ENCODE data around the gene AP1M1.

AP1M1 gene

DNA sequence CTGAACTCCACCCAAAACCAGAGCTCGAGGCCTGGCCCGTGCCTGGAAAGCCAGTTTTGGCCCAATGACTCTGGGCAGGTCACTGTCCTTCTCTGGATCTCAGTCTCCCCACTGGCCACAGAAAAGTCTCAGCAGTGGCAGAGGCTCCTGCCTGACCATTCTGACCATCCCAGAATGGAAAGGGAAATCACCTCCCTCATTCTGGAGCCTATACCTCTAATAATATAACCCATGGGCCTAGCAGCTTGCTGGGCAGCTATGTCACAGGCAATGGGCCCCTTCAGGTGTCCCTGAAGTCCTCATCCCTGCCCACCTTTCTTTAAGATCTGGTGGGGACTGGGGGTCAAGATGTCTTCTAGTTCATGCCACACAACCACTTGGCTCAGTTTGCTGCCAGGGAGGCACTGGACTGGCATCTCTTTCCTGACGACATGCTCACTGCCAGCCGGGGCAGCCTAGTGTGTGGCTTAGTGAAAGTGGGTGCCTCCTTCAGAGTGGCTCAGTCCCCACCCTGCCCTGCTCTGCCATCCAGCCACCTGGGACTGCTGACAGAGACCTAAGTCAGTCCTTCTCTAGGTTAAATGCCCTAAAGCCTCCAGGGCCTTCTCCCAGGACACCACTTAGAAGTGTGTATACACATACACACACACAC is 62.6 kb downstream of the AP1M1 start:
- no peak overlapping the region for H3K4me3 ChIP-seq (ENCODE audit: low read length)
- peaks cover 20% of the 10 kb centered on the region for H3K27me3 ChIP-seq (ENCODE audit: control insufficient read depth, insufficient read depth, low read length)
- no peaks in the 10 kb centered on the region for H3K4me1 ChIP-seq (ENCODE audit: control insufficient read depth, insufficient read depth, low read length)

DNA sequence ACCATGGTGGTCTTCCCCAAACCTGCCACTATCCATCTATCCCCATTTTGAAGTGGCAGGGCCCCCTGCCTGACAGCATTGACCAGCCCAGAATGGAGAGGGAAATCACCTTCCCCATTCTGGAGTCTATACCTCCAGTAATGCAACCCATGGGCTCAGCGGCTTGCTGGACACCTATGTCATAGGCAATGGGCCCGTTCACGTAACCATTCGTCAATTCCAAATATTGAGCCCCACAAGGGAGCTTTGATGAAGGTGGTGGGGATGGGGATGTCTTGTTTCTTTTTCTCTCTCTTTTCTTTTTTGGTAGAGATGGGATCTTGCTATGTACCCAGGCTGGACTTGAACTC is 63.1 kb downstream of the AP1M1 start:
- Histone ChIP-seq H3K9me3 (replicated peaks; ENCODE audit: low read length) (no peaks in the 10 kb centered on the region), H3K27me3 (ENCODE audit: control insufficient read depth, insufficient read depth, low read length) (peaks cover 20% of the 10 kb centered on the region), H3K9ac (ENCODE audit: low read depth, low read length) (no peak overlapping the region), H3K4me2 (ENCODE audit: low read length) (no peak overlapping the region), H3K4me3 (ENCODE audit: low read length) (no peak overlapping the region), H3K36me3 (ENCODE audit: insufficient read depth, low read length) (no peaks in the 10 kb centered on the region), H3K4me1 (ENCODE audit: control insufficient read depth, insufficient read depth, low read length) (no peaks in the 10 kb centered on the region)

More for the DNA sequence above, 62.6 kb downstream of the AP1M1 start:
- Histone ChIP-seq H3K9ac (ENCODE audit: low read depth, low read length) (no peak overlapping the region), H3K36me3 (ENCODE audit: insufficient read depth, low read length) (no peaks in the 10 kb centered on the region), H3K9me3 (replicated peaks; ENCODE audit: low read length) (no peaks in the 10 kb centered on the region), H3K4me2 (ENCODE audit: low read length) (no peak overlapping the region)

DNA sequence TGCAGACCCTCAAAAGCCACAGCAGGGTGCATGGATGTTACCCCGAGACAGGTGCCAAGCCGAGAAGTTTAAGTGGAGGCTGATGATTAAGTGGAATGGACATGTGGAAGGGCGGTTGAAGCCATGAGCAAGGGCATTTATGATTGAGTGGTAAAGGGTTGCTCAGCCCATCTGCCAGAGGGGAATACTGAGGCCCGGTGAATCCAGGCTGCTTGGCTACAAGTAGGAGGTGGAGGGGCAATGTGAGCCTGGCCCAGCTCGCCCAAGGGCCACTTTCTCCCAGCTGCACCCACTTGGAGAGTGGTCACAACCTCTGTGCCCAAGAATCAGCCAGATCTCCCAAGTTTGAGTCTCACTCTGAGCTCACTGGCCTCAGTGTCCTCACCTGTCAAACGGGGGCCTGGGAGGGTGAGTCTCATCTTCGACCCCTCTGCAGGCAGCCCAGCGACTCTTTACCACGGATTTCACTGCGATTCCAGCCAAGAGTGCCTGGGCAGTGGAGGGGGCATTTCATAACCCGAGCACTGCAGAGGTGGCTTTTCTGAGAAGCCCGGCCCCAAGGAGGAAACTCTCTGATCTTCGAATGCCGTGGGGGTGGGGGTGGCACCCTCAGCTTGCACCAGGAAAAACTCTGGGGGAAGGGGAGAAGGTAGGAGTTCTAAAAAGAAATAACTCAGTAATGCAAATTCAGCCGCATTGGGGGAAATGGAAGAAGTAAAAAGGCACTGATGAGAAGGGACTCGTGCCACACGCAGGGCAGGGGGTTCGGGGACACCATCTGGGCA is 64.1 kb downstream of the AP1M1 start:
- H3K4me2 ChIP-seq (ENCODE audit: low read length) = no peak overlapping the region
- H3K9ac ChIP-seq (ENCODE audit: low read depth, low read length) = no peak overlapping the region
- no peaks in the 10 kb centered on the region for H3K9me3 ChIP-seq (replicated peaks; ENCODE audit: low read length)
- peaks cover 24% of the 10 kb centered on the region for H3K27me3 ChIP-seq (ENCODE audit: control insufficient read depth, insufficient read depth, low read length)
- no peak overlapping the region for H3K4me3 ChIP-seq (ENCODE audit: low read length)
- H3K36me3 ChIP-seq (ENCODE audit: insufficient read depth, low read length) = no peaks in the 10 kb centered on the region
- no peaks in the 10 kb centered on the region for H3K4me1 ChIP-seq (ENCODE audit: control insufficient read depth, insufficient read depth, low read length)

DNA sequence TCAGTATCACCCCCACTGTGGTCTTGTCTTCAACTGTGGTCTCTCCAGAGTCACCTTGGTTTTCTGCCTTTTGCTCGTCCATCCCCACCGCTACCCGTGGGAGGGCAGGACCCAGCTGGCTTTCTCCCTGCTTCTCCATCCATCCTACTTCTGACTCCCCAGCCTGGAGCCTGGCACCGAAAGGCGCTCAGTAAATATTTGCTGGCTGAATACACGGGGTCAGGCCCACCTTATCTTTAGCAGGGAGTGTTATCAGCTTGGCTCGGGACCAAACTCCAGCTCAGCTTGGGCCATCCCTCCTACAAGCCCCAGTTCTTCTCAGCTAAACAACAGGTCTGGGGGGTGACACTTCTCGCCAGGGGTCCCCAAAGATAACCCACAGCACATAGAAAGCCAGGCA is 64.9 kb downstream of the AP1M1 start:
- H3K4me1 ChIP-seq (ENCODE audit: control insufficient read depth, insufficient read depth, low read length) = no peaks in the 10 kb centered on the region
- no peak overlapping the region for H3K4me3 ChIP-seq (ENCODE audit: low read length)
- H3K4me2 ChIP-seq (ENCODE audit: low read length) = no peak overlapping the region
- no peak overlapping the region for H3K9ac ChIP-seq (ENCODE audit: low read depth, low read length)
- peaks cover 24% of the 10 kb centered on the region for H3K27me3 ChIP-seq (ENCODE audit: control insufficient read depth, insufficient read depth, low read length)
- H3K36me3 ChIP-seq (ENCODE audit: insufficient read depth, low read length) = no peaks in the 10 kb centered on the region
- no peaks in the 10 kb centered on the region for H3K9me3 ChIP-seq (replicated peaks; ENCODE audit: low read length)

DNA sequence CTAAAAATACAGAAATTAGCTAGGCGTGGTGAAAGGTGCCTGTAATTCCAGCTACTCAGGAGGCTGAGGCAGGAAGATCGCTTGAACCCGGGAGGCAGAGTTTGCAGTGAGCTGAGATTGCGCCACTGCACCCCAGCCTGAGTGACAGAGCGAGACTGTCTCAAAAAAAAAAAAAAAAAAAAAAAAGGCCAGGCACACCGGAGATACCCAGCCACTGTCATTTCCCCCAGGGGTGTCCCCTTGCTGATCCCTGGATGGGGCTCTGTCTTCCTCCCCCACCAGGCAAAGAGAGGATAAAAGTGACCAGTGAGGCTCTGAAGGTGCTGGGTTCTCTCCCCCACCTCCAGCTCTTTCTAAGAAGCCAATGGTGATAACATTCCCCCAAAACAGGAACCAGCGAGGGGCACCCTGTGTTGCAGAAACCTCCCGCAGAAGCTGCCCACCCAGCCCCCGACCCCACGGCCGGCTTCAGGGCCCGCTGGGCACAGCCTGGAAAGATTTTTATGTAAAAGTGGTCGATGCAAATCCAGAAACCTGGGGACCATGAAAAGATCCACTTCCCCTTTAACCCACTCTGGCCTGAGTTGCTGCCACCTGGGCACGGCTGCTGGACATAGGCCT is 65.5 kb downstream of the AP1M1 start:
- H3K9ac ChIP-seq (ENCODE audit: low read depth, low read length) = no peak overlapping the region
- no peaks in the 10 kb centered on the region for H3K4me1 ChIP-seq (ENCODE audit: control insufficient read depth, insufficient read depth, low read length)
- no peaks in the 10 kb centered on the region for H3K36me3 ChIP-seq (ENCODE audit: insufficient read depth, low read length)
- H3K9me3 ChIP-seq (replicated peaks; ENCODE audit: low read length) = no peaks in the 10 kb centered on the region
- no peak overlapping the region for H3K4me3 ChIP-seq (ENCODE audit: low read length)
- H3K4me2 ChIP-seq (ENCODE audit: low read length) = no peak overlapping the region
- H3K27me3 ChIP-seq (ENCODE audit: control insufficient read depth, insufficient read depth, low read length) = peaks cover 24% of the 10 kb centered on the region

DNA sequence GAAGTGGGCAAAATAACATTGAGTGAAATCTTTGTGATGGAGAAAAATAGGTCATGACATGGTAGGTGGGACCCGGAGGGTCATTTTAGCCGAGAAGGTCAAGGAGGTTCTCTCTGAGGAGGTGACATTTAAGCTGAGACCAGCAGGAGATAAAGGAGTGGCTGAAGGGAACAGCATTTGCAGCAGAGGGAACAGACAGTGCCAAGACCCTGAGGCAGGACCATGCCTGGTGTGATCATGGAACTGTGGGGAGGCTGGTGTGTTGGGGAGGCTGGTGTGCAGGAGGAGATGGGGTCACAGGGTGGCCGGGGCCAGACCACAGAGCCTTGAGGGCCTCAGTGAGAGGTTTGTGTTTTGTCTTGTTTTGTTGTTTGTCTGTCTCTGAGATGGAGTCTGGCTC is 67.5 kb downstream of the AP1M1 start:
- H3K4me1 ChIP-seq (ENCODE audit: control insufficient read depth, insufficient read depth, low read length) = no peaks in the 10 kb centered on the region
- H3K27me3 ChIP-seq (ENCODE audit: control insufficient read depth, insufficient read depth, low read length) = peaks cover 24% of the 10 kb centered on the region
- no peak overlapping the region for H3K9ac ChIP-seq (ENCODE audit: low read depth, low read length)
- H3K9me3 ChIP-seq (replicated peaks; ENCODE audit: low read length) = no peaks in the 10 kb centered on the region
- no peaks in the 10 kb centered on the region for H3K36me3 ChIP-seq (ENCODE audit: insufficient read depth, low read length)
- H3K4me3 ChIP-seq (ENCODE audit: low read length) = no peak overlapping the region
- H3K4me2 ChIP-seq (ENCODE audit: low read length) = no peak overlapping the region

DNA sequence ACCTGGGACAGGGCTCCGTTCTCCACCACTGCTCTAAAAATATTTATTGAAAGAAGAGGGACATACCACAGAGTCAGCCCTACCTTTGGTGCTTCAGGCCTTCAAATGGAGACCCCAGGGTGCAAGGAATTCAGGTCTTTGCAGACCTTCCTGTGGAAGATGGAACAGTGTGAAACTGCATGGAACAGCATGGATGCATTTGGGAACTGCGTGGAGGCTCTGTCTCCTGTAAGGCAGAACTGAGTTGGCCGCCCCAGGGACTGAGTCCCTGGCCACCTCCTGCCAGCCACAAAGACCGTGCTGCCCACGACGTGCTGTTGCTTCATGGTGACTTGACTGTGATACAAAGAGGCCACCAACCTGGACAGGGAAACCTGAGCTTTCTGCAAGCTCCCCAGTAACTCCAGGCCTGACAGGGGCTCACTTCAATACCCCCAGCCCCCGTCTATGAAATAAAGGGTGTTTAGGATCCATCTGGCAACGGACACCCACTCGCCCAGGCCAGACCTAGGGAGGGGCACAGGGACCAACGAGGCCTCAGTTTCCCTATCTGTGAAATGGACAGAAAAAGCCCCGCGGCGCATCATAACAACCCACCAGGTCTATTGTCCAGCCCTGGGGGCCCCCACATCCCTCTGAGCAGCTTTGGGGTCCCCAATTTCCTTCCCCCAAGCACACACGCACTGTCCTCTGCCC is 68.3 kb downstream of the AP1M1 start:
- H3K9me3 ChIP-seq (replicated peaks; ENCODE audit: low read length) = no peaks in the 10 kb centered on the region
- no peak overlapping the region for H3K4me2 ChIP-seq (ENCODE audit: low read length)
- H3K9ac ChIP-seq (ENCODE audit: low read depth, low read length) = no peak overlapping the region
- no peak overlapping the region for H3K4me3 ChIP-seq (ENCODE audit: low read length)
- no peaks in the 10 kb centered on the region for H3K4me1 ChIP-seq (ENCODE audit: control insufficient read depth, insufficient read depth, low read length)
- peaks cover 24% of the 10 kb centered on the region for H3K27me3 ChIP-seq (ENCODE audit: control insufficient read depth, insufficient read depth, low read length)
- no peaks in the 10 kb centered on the region for H3K36me3 ChIP-seq (ENCODE audit: insufficient read depth, low read length)

DNA sequence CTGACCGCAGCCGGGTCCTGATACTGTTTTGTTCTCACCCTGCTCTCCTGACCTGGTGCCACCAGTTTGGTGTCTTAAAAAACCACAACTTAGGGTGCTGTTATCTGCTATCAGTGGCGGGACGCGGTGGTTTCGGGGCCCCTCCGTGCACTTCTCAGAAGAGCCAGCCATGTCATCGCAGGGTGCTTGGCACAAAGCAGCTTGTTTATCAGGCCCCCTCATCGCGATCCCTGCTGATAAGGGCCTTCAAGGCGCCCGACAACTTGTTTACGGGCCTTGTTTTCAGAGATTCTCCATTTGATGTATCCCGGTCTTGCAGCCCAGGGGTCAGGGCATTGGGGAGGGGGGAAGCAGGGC is 68.9 kb downstream of the AP1M1 start:
- Histone ChIP-seq H3K4me1 (ENCODE audit: control insufficient read depth, insufficient read depth, low read length) (no peaks in the 10 kb centered on the region), H3K9ac (ENCODE audit: low read depth, low read length) (no peak overlapping the region), H3K4me2 (ENCODE audit: low read length) (no peak overlapping the region), H3K27me3 (ENCODE audit: control insufficient read depth, insufficient read depth, low read length) (peaks cover 20% of the 10 kb centered on the region), H3K9me3 (replicated peaks; ENCODE audit: low read length) (no peaks in the 10 kb centered on the region), H3K36me3 (ENCODE audit: insufficient read depth, low read length) (no peaks in the 10 kb centered on the region), H3K4me3 (ENCODE audit: low read length) (no peak overlapping the region)

DNA sequence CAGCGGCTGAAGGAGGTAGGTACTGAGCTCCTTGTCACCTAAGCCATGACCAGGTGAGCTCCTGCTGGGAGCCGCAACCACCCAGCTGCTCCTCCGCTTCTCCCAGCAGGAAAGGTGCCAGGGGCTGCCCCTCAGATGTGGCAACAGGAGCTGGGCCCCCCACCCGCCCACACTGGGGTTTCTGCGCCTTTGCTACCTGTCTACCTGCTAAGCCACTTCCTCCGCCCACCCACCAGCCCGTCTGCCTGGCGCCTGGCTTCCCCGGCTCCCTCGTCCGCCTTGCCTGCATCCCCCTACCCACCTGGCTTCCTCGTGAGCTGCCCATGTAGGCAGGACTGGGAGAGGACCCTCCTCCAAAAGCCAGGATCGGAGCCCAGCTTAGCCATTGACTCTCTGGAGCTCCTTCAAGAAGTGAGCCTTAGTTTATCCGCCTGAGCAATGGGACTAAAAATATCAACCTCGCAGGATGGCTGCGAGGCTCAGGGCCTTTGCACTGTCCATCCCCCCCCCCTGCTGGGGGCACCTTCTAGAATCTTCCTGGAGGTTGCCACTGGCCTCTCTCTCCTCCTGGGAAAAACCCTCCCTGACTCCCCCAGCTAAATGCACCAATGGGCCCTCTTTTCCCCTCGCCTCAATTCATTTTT is 71.1 kb downstream of the AP1M1 start:
- H3K27me3 ChIP-seq (ENCODE audit: control insufficient read depth, insufficient read depth, low read length) = peaks cover 14% of the 10 kb centered on the region
- H3K9me3 ChIP-seq (replicated peaks; ENCODE audit: low read length) = no peaks in the 10 kb centered on the region
- no peak overlapping the region for H3K4me2 ChIP-seq (ENCODE audit: low read length)
- H3K9ac ChIP-seq (ENCODE audit: low read depth, low read length) = no peak overlapping the region
- H3K36me3 ChIP-seq (ENCODE audit: insufficient read depth, low read length) = no peaks in the 10 kb centered on the region
- H3K4me3 ChIP-seq (ENCODE audit: low read length) = no peak overlapping the region
- no peaks in the 10 kb centered on the region for H3K4me1 ChIP-seq (ENCODE audit: control insufficient read depth, insufficient read depth, low read length)

DNA sequence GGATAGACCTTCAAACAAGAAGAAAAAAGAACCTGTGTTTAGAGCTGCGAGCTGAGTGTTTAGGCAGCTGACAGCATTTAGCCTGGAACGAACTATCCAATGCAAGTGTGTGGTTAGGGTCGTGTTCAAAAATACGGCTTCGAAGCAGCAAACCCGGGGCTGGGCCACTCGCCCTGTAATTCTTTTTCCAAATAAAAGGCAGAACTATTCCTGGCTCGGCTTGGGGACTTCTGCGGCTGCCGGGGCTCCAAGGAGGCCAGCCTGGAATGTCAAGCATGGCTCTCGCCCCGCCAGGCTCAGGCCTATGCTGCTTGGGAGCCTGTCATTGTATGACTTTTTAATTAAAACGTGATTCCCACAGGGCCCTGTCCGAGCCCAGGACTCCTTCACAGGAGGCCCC is 75.2 kb downstream of the AP1M1 start:
- Histone ChIP-seq H3K4me1 (ENCODE audit: control insufficient read depth, insufficient read depth, low read length) (no peaks in the 10 kb centered on the region), H3K4me2 (ENCODE audit: low read length) (no peak overlapping the region), H3K9me3 (replicated peaks; ENCODE audit: low read length) (no peaks in the 10 kb centered on the region), H3K27me3 (ENCODE audit: control insufficient read depth, insufficient read depth, low read length) (peaks cover 12% of the 10 kb centered on the region), H3K9ac (ENCODE audit: low read depth, low read length) (no peak overlapping the region), H3K36me3 (ENCODE audit: insufficient read depth, low read length) (no peaks in the 10 kb centered on the region), H3K4me3 (ENCODE audit: low read length) (no peak overlapping the region)

DNA sequence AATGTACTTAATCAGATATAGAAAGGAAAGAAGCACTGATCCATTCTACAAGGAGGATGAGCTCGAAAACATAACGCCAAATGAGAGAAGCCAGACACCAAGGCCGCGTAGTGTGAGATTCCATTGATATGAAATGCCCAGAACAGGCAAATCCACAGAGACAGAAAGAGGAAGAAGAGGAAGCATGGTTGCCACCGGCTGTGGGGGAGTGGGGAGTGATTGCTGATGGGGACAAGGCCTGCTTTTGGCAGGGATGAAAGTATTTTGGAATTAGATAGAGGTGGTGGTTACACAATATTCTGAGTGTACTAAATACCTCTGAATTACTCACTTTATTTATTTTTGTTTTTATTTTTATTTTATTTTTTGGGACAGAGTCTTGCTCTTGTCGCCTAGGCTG is 76.7 kb downstream of the AP1M1 start:
- Histone ChIP-seq H3K9me3 (replicated peaks; ENCODE audit: low read length) (no peaks in the 10 kb centered on the region), H3K4me1 (ENCODE audit: control insufficient read depth, insufficient read depth, low read length) (peaks cover 5% of the 10 kb centered on the region), H3K4me2 (ENCODE audit: low read length) (no peak overlapping the region), H3K27me3 (ENCODE audit: control insufficient read depth, insufficient read depth, low read length) (peaks cover 12% of the 10 kb centered on the region), H3K9ac (ENCODE audit: low read depth, low read length) (no peak overlapping the region), H3K36me3 (ENCODE audit: insufficient read depth, low read length) (no peaks in the 10 kb centered on the region), H3K4me3 (ENCODE audit: low read length) (no peak overlapping the region)
